Tibial nerve (tissue), 4 donors: ENCODE data around the gene NEK4. TPM values are rescaled to one million over a fixed set of nuclear protein-coding genes. Genes with fewer than 3 reads are reported as not detected.
"Not testable (repeated sequence)": the region's sequence is repeated elsewhere in the genome, so short reads cannot be mapped to it uniquely, and the experiment has no call there.

Source experiments
- DNase-seq, 2 donors: peaks; one replicate each; pipeline ENCODE4 v3.0.0-alpha.2; 2019; ENCODE audit warnings: low spot score in 2 of 2
- H3K27ac ChIP-seq, 4 donors: fragments of 200-600 bp; sonication (generic) in 3 of 4; one replicate each; pipeline ENCODE4 v1.5.1; 2017 to 2019; ENCODE audit warnings: mild to moderate bottlenecking in 1 of 4
- H3K27me3 ChIP-seq, 2 donors: fragments of 200-600 bp; sonication (generic) in 1 of 2; one replicate each; pipeline versions ENCODE4 v1.5.1 to v1.6.0; 2017 to 2019
- H3K36me3 ChIP-seq, 3 donors: fragments of 200-600 bp; sonication (generic); one replicate each; pipeline ENCODE4 v1.5.1; 2018 to 2019
- H3K4me1 ChIP-seq, 4 donors: fragments of 200-600 bp; sonication (generic) in 3 of 4; one replicate each; pipeline ENCODE4 v1.5.1; 2017 to 2019
- H3K4me3 ChIP-seq, 4 donors: fragments of 200-600 bp; sonication (generic) in 3 of 4; one replicate each; pipeline ENCODE4 v1.5.1; 2017 to 2019; ENCODE audit warnings: mild to moderate bottlenecking in 1 of 4, moderate library complexity in 1 of 4
- H3K9me3 ChIP-seq, 4 donors: fragments of 200-600 bp; sonication (generic) in 3 of 4; one replicate each; pipeline ENCODE4 v1.5.1; 2017 to 2019
- EP300 ChIP-seq, 2 donors: sonication (generic); formaldehyde crosslinking; IDR thresholded peaks; one replicate each; pipeline ENCODE4 v1.6.1; 2017; ENCODE audit warnings: antibody characterized with exemption in 2 of 2, mild to moderate bottlenecking in 1 of 2
- POLR2A ChIP-seq, 2 donors: fragments of 450-650 bp; IDR thresholded peaks; one replicate each; pipeline ENCODE4 v1.6.1; 2017; ENCODE audit warnings: antibody characterized with exemption in 2 of 2, mild to moderate bottlenecking in 2 of 2, moderate library complexity in 2 of 2
- WGBS, 2 donors: methylation state at CpG; one replicate each; pipeline ENCODE4 v1.1.5; 2018; 5-methylcytosine and 5-hydroxymethylcytosine counted together
- total RNA-seq, 4 donors: library from RNA; depleted of rRNA; stranded (reverse); fragments of >200 nt; gene quantifications; one replicate each; pipeline ENCODE4 v1.1.0, GENCODE V29; 2016
- TF ChIP-seq, protein P1 (sequence below), 5 experiments: fragments of 200-600 bp in 3 of 5; fragments of 450-650 bp in 2 of 5; sonication (generic) in 3 of 5; IDR thresholded peaks; one replicate each; pipeline ENCODE4 v1.5.1; 2016 to 2019; ENCODE audit warnings: antibody characterized with exemption in 5 of 5, mild to moderate bottlenecking in 3 of 5, moderate library complexity in 2 of 5

NEK4 gene
- total RNA-seq, 4 donors from 2014 or later, result 19.2 to 26.7 (median 20.5) TPM

DNA sequence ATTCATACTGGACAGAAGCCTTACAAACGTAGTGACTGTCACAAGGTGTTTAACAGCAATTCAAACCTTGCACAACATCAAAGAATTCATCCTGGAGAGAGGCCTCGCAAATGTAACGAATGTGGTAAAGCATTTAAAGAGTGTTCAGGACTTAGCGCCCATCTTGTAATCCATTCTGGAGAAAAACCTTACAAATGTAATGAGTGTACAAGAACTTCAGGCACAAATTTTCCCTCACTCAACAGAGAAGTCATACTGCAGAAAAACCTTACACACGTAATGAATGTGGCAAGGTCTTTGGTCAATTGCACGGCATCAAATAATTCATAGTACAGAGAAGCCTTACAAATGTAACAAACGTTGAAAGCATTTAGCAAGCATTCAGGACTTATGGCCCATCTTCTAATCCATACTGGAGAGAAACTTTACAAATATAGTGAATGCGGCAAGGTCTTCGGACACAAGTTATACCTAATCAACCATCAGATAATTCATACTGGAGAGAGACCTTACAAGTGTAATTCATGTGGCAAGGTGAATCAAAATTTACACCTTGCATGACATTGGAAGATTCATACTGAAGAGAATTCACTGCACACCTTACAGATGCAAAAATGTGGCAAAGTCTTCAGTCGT, 37.4 kb downstream of the NEK4 start:
- Histone ChIP-seq H3K9me3 (peaks cover 0 to 5% (median 0%) of the 10 kb centered on the region in 4 donors), H3K36me3 (peaks cover 6 to 100% (median 7%) of the 10 kb centered on the region in 3 donors), H3K4me3 (no peak overlapping the region), H3K27me3 (no peaks in the 10 kb centered on the region), H3K27ac (no peak overlapping the region), H3K4me1 (no peaks in the 10 kb centered on the region)
- DNase-seq, result no peak
- TF ChIP-seq, protein P1, sequence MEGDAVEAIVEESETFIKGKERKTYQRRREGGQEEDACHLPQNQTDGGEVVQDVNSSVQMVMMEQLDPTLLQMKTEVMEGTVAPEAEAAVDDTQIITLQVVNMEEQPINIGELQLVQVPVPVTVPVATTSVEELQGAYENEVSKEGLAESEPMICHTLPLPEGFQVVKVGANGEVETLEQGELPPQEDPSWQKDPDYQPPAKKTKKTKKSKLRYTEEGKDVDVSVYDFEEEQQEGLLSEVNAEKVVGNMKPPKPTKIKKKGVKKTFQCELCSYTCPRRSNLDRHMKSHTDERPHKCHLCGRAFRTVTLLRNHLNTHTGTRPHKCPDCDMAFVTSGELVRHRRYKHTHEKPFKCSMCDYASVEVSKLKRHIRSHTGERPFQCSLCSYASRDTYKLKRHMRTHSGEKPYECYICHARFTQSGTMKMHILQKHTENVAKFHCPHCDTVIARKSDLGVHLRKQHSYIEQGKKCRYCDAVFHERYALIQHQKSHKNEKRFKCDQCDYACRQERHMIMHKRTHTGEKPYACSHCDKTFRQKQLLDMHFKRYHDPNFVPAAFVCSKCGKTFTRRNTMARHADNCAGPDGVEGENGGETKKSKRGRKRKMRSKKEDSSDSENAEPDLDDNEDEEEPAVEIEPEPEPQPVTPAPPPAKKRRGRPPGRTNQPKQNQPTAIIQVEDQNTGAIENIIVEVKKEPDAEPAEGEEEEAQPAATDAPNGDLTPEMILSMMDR (IDR thresholded peaks at IDR 0.05), result no peak
- 85 to 92% methylated on average over 10 of the region's 10 CpGs for WGBS, 2 donors

DNA sequence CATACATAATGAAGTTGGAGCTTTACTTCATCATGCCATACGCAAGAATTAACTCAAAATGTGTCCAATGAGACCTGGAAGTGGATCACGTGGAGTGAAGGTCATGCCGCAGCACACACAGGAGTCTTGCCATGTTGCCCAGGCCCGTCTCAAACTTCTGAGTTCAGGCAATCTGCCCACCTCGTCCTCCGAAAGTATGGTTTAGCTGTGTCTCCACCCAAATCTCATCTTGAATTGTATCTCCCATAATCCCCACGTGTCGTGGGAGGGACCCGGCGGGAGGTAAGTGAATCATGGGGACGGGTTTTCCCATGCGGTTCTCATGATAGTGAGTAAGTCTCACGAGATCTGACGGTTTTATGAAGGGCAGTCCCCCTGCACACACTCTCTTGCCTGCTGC, 39.1 kb downstream of the NEK4 start:
- Histone ChIP-seq H3K36me3 (peaks cover 6 to 93% (median 7%) of the 10 kb centered on the region in 3 donors), H3K4me1 (no peaks in the 10 kb centered on the region), H3K27me3 (no peaks in the 10 kb centered on the region)

DNA sequence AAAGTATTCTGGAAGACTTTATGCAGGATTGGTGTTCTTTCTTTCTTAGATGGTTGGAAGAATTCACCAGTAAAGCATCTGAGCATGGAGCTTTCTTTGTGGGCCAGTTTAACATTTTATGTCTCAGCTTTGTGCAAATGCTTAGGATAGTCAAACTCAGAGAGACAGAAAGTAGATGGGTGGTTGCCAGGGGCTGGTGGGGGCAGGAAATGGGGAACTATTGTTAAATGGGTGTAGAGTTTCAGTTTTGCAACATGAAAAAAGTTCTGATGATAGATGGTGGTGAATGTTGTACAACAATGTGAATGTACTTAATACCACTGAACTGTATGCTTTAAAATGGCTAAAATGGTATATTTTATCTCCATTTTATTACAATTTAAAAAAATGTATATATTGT, 40.1 kb downstream of the NEK4 start:
- peaks cover 0 to 5% (median 0%) of the 10 kb centered on the region in 4 donors for H3K9me3 ChIP-seq
- H3K36me3 ChIP-seq, result peaks cover 6 to 90% (median 7%) of the 10 kb centered on the region in 3 donors
- H3K27me3 ChIP-seq, result no peaks in the 10 kb centered on the region
- no peak for DNase-seq
- no peaks in the 10 kb centered on the region for H3K4me1 ChIP-seq
- H3K4me3 ChIP-seq, result no peak overlapping the region
- TF ChIP-seq, protein P1 (IDR thresholded peaks at IDR 0.05), result no peak
- TF ChIP-seq EP300 (IDR thresholded peaks at IDR 0.05), result no peak
- TF ChIP-seq POLR2A (IDR thresholded peaks at IDR 0.05), result no peak
- no peak overlapping the region for H3K27ac ChIP-seq

More for the DNA sequence above, 39.1 kb downstream of the NEK4 start:
- DNase-seq, result no peak
- 80 to 86% methylated on average over 14 of the region's 14 CpGs for WGBS, 2 donors
- no peak for TF ChIP-seq POLR2A (IDR thresholded peaks at IDR 0.05)
- no peak for TF ChIP-seq EP300 (IDR thresholded peaks at IDR 0.05)
- TF ChIP-seq, protein P1 (IDR thresholded peaks at IDR 0.05), result no peak
- H3K27ac ChIP-seq, result no peak overlapping the region
- H3K4me3 ChIP-seq, result no peak overlapping the region
- H3K9me3 ChIP-seq, result peaks cover 0 to 5% (median 0%) of the 10 kb centered on the region in 4 donors

DNA sequence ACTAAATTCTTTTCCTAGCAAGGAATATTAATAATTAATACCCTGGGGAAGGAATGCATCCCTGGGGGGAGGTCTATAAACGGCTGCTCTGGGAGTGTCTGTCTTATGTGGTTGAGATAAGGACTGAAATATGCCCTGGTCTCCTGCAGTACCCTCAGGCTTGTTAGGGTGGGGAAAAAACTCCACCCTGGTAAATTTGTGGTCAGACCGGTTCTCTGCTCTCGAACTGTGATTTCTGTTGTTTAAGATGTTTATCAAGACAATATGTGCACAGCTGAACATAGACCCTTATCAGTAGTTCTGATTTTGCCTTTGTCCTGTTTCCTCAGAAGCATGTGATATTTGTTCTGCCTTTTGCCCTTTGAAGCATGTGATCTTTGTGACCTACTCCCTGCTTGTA, 42.0 kb downstream of the NEK4 start:
- DNase-seq, H3K27ac ChIP-seq, H3K27me3 ChIP-seq, H3K4me1 ChIP-seq, H3K4me3 ChIP-seq, H3K9me3 ChIP-seq: not testable (repeated sequence)
- peaks cover 4 to 76% (median 7%) of the 10 kb centered on the region in 3 donors for H3K36me3 ChIP-seq
- WGBS, 2 donors, result 81 to 92% methylated on average over 3 of the region's 3 CpGs

DNA sequence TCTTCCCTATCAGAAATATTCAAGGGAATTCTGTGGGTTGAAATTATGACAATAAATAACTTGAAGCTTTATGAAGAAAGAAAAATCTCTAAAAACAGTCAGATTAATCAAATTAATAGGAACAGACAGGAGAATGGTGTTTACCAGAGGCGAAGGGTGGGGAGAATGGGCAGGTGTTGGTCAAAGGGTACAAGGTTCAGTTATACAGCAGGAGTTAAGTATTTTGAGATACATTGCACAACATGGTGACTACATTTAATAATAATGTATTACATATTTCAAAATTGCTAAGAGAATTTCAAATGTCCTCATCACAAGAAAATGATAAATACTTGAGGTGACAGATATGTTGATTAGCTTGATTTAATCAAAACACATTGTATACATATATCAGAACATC, 46.2 kb downstream of the NEK4 start:
- H3K27me3 ChIP-seq, result no peaks in the 10 kb centered on the region
- H3K4me1 ChIP-seq, result no peaks in the 10 kb centered on the region
- TF ChIP-seq EP300 (IDR thresholded peaks at IDR 0.05), result no peak
- TF ChIP-seq, protein P1 (IDR thresholded peaks at IDR 0.05), result no peak
- H3K9me3 ChIP-seq, result peaks cover 0 to 14% (median 2%) of the 10 kb centered on the region in 4 donors
- WGBS, 2 donors, result 90 to 97% methylated on average over 1 of the region's 1 CpG
- H3K36me3 ChIP-seq, result peaks cover 0 to 74% (median 0%) of the 10 kb centered on the region in 3 donors
- no peak for DNase-seq
- no peak overlapping the region for H3K27ac ChIP-seq
- H3K4me3 ChIP-seq, result no peak overlapping the region
